Lower leg skin (tissue), 3 donors: ENCODE measurements around the gene ZSWIM8.

Experiments used
- POLR2A ChIP-seq, 2 donors: fragments of 450-650 bp; IDR thresholded peaks; one replicate each; pipeline ENCODE4 v1.6.1; 2016 to 2017; ENCODE audit warnings: antibody characterized with exemption in 2 of 2, mild to moderate bottlenecking in 1 of 2, moderate library complexity in 1 of 2
- TF ChIP-seq, protein P1 (sequence below), 3 donors: fragments of 450-650 bp; IDR thresholded peaks; one replicate each; pipeline ENCODE4 v1.5.1; 2016; ENCODE audit warnings: antibody characterized with exemption in 3 of 3, mild to moderate bottlenecking in 3 of 3, moderate library complexity in 2 of 3

DNA sequence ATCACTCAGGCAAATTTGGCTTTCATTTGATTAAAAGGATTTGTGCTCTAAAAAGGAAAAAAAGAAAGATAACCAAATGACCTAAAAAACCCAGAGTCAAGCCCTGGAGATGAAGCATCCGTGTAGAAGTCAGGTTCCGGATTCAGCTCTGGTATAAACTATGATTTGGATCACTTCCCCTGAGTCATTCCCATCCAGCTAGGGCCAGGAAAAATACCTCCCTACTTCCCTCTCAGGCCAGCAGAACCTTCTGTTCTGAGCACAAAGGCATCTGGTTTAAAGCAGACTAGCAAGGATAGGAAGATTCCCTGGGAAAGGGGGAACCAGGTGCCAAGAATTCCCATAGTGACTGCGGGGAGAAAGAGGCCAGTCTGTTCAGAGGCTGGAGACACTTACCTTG, 51.7 kb downstream of the ZSWIM8 start:
- TF ChIP-seq, protein P1, sequence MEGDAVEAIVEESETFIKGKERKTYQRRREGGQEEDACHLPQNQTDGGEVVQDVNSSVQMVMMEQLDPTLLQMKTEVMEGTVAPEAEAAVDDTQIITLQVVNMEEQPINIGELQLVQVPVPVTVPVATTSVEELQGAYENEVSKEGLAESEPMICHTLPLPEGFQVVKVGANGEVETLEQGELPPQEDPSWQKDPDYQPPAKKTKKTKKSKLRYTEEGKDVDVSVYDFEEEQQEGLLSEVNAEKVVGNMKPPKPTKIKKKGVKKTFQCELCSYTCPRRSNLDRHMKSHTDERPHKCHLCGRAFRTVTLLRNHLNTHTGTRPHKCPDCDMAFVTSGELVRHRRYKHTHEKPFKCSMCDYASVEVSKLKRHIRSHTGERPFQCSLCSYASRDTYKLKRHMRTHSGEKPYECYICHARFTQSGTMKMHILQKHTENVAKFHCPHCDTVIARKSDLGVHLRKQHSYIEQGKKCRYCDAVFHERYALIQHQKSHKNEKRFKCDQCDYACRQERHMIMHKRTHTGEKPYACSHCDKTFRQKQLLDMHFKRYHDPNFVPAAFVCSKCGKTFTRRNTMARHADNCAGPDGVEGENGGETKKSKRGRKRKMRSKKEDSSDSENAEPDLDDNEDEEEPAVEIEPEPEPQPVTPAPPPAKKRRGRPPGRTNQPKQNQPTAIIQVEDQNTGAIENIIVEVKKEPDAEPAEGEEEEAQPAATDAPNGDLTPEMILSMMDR (IDR thresholded peaks at IDR 0.05): no peak
- no peak for TF ChIP-seq POLR2A (IDR thresholded peaks at IDR 0.05)
